GM23338 (cell line): Measurements from ENCODE around the gene INPP5D. TPM values are rescaled to one million over a fixed set of nuclear protein-coding genes. Genes with fewer than 3 reads are reported as not detected.

Source experiments
- ATAC-seq: fragments of 200-7000 bp; cut with Tn5 transposase; 3 replicates; pipeline ENCODE4 v1.9.1; 2020
- DNase-seq: peaks from one replicate; pipeline ENCODE4 v3.0.0-alpha.2; 2015; ENCODE audit warnings: low spot score
- H2AFZ ChIP-seq: fragments of 200-600 bp; sonication (generic); 2 replicates; pipeline ENCODE4 v1.8.0; 2016; ENCODE audit warnings: antibody characterized with exemption, mild to moderate bottlenecking, moderate library complexity
- H3F3A ChIP-seq: fragments of 200-600 bp; sonication (generic); replicated peaks from 2 replicates; pipeline ENCODE4 v1.8.0; 2017; ENCODE audit warnings: antibody characterized with exemption, mixed run types, low read depth
- H3K27ac ChIP-seq: fragments of 200-600 bp; sonication (generic); 2 replicates; pipeline ENCODE4 v1.6.1; 2016; ENCODE audit warnings: low read depth
- H3K27me3 ChIP-seq: fragments of 200-600 bp; sonication (generic); 2 replicates; pipeline ENCODE4 v1.8.0; 2016; ENCODE audit warnings: mild to moderate bottlenecking, mixed run types, moderate library complexity; ENCODE audit not compliant: insufficient read depth
- H3K36me3 ChIP-seq: fragments of 200-600 bp; sonication (generic); 2 replicates; pipeline ENCODE4 v1.8.0; 2016; ENCODE audit warnings: mild to moderate bottlenecking; ENCODE audit not compliant: insufficient read depth
- H3K4me1 ChIP-seq: fragments of 200-600 bp; sonication (generic); 2 replicates; pipeline ENCODE4 v1.8.0; 2016; ENCODE audit warnings: mild to moderate bottlenecking, moderate library complexity; ENCODE audit not compliant: insufficient read depth
- H3K4me2 ChIP-seq: fragments of 200-600 bp; sonication (generic); 2 replicates; pipeline ENCODE4 v1.7.1; 2017; ENCODE audit warnings: mixed run types
- H3K4me3 ChIP-seq: fragments of 200-600 bp; sonication (generic); 2 replicates; pipeline ENCODE4 v1.6.1; 2016; ENCODE audit warnings: mixed run types
- H3K79me2 ChIP-seq: fragments of 200-600 bp; sonication (generic); replicated peaks from 2 replicates; pipeline ENCODE4 v1.8.0; 2017; ENCODE audit warnings: mild to moderate bottlenecking; ENCODE audit not compliant: insufficient read depth
- H3K9me2 ChIP-seq: fragments of 200-600 bp; sonication (generic); 2 replicates; pipeline ENCODE4 v1.8.0; 2017; ENCODE audit not compliant: insufficient read depth
- H4K20me1 ChIP-seq: fragments of 200-600 bp; sonication (generic); replicated peaks from 2 replicates; pipeline ENCODE4 v1.8.0; 2017; ENCODE audit warnings: mild to moderate bottlenecking; ENCODE audit not compliant: insufficient read depth
- H3K27ac Mint-ChIP-seq: 2 replicates; pipeline ENCODE4 v1.8.0; 2020; ENCODE audit warnings: inconsistent platforms, mild to moderate bottlenecking, moderate library complexity, mixed read lengths
- H3K27me3 Mint-ChIP-seq: 3 replicates; pipeline ENCODE4 v1.8.0; 2022; ENCODE audit warnings: low read depth, mild to moderate bottlenecking, moderate library complexity, mixed read lengths, inconsistent platforms; ENCODE audit not compliant: insufficient read depth, poor library complexity
- H3K36me3 Mint-ChIP-seq: 3 replicates; pipeline ENCODE4 v1.8.0; 2021; ENCODE audit warnings: low read depth, mild to moderate bottlenecking, inconsistent platforms, moderate library complexity, mixed read lengths
- H3K4me1 Mint-ChIP-seq: 3 replicates; pipeline ENCODE4 v1.8.0; 2020; ENCODE audit warnings: mild to moderate bottlenecking, inconsistent platforms, mixed read lengths
- H3K4me3 Mint-ChIP-seq: 3 replicates; pipeline ENCODE4 v1.8.0; 2021; ENCODE audit warnings: moderate library complexity, mild to moderate bottlenecking, inconsistent platforms, mixed read lengths
- H3K9me3 Mint-ChIP-seq: 3 replicates; pipeline ENCODE4 v1.8.0; 2020; ENCODE audit warnings: moderate library complexity, mild to moderate bottlenecking, inconsistent platforms, mixed read lengths
- CREB1 ChIP-seq: fragments of 250-450 bp; sonication (Bioruptor Pico); IDR thresholded peaks from 2 replicates; pipeline ENCODE4 v1.5.0; 2020; ENCODE audit warnings: low read depth, mild to moderate bottlenecking, moderate library complexity
- CTCF ChIP-seq, 2 experiments: fragments of 200-600 bp in 1 of 2; sonication (generic) in 1 of 2; conservative IDR thresholded peaks; 2 replicates each; pipeline versions ENCODE4 v1.5.1 to v1.6.1; 2016 to 2017; ENCODE audit warnings: antibody characterized with exemption in 2 of 2, low read depth in 2 of 2, mild to moderate bottlenecking in 2 of 2, moderate library complexity in 1 of 2
- ETS1 ChIP-seq: IDR thresholded peaks from 2 replicates; pipeline ENCODE4 v1.6.1; 2016; ENCODE audit warnings: antibody characterized with exemption
- EZH2 ChIP-seq: fragments of 200-600 bp; sonication (generic); IDR thresholded peaks from one replicate; pipeline ENCODE4 v1.8.0; 2017; ENCODE audit warnings: antibody characterized with exemption, mild to moderate bottlenecking, low read depth; ENCODE audit not compliant: unreplicated experiment
- EZH2phosphoT487 ChIP-seq: fragments of 200-600 bp; sonication (generic); IDR thresholded peaks from one replicate; pipeline ENCODE4 v1.8.1; 2018; ENCODE audit warnings: antibody characterized with exemption; ENCODE audit not compliant: unreplicated experiment
- JUNB ChIP-seq: IDR thresholded peaks from one replicate; pipeline ENCODE4 v1.6.1; 2016; ENCODE audit warnings: antibody characterized with exemption; ENCODE audit not compliant: unreplicated experiment
- NANOG ChIP-seq: IDR thresholded peaks from 2 replicates; pipeline ENCODE4 v1.6.1; 2016; ENCODE audit warnings: antibody characterized with exemption, borderline replicate concordance
- POLR2AphosphoS5 ChIP-seq: IDR thresholded peaks from 2 replicates; pipeline ENCODE4 v1.6.1; 2016; ENCODE audit warnings: antibody characterized with exemption, low read depth
- REST ChIP-seq: IDR thresholded peaks from one replicate; pipeline ENCODE4 v1.6.1; 2018; ENCODE audit warnings: antibody characterized with exemption; ENCODE audit not compliant: unreplicated experiment
- STAT1 ChIP-seq: IDR thresholded peaks from one replicate; pipeline ENCODE4 v1.6.1; 2016; ENCODE audit warnings: antibody characterized with exemption; ENCODE audit not compliant: unreplicated experiment
- ZNF114 ChIP-seq: fragments of 250-450 bp; sonication (Bioruptor Pico); IDR thresholded peaks from 2 replicates; pipeline ENCODE4 v1.5.0; 2020; ENCODE audit warnings: mild to moderate bottlenecking, moderate library complexity
- ZNF331 ChIP-seq: fragments of 250-450 bp; sonication (Bioruptor Pico); IDR thresholded peaks from 2 replicates; pipeline ENCODE4 v1.5.0; 2020; ENCODE audit warnings: low read depth, mild to moderate bottlenecking, moderate library complexity
- ZNF462 ChIP-seq: fragments of 250-450 bp; sonication (Bioruptor Pico); IDR thresholded peaks from 2 replicates; pipeline ENCODE4 v1.5.0; 2020; ENCODE audit warnings: mild to moderate bottlenecking, moderate library complexity
- polyA plus RNA-seq: library from polyadenylated mRNA; unstranded; fragments of >200 nt; fragmentation: Nextera tagmentation; extraction: Ambion mirVana; gene quantifications from 2 replicates; pipeline ENCODE4 v1.2.1, GENCODE V29; 2016
- total RNA-seq: library from RNA; depleted of rRNA; stranded (reverse); fragments of >200 nt; shearing (Covaris generic); gene quantifications from 2 replicates; pipeline ENCODE4 v1.2.3, GENCODE V29; 2014

The INPP5D gene
- total and polyA plus RNA-seq, 2 experiments from 2014 or later = 6.6 to 8.3 TPM

GRCh38 chr2:233085037-233085838 is 25.1 kb downstream of the INPP5D start:
- H3K36me3 ChIP-seq = no peaks in the 10 kb centered on the region
- no peak overlapping the region for H3K27ac ChIP-seq
- H3K79me2 ChIP-seq = no peaks in the 10 kb centered on the region
- Mint-ChIP-seq H3K4me1 (peaks cover 7% of the 10 kb centered on the region), H3K9me3 (no peaks in the 10 kb centered on the region), H3K27me3 (peaks cover 3% of the 10 kb centered on the region), H3K36me3 (no peaks in the 10 kb centered on the region), H3K27ac (no peak overlapping the region), H3K4me3 (no peak overlapping the region)
- TF ChIP-seq ZNF331 (no peak), NANOG (no peak), REST (no peak), CTCF (conservative IDR thresholded peaks at IDR 0.05; ENCODE audit: low read depth in 2 of 2) (no peak), EZH2 (no peak), STAT1 (no peak), POLR2AphosphoS5 (no peak), JUNB (no peak), CREB1 (CRISPR knock-in tag) (no peak), ZNF114 (CRISPR knock-in tag) (no peak), EZH2phosphoT487 (no peak), ZNF462 (no peak), ETS1 (no peak)
- DNase-seq (no peak), ATAC-seq (peak; percentile 54)
- H3K4me3 ChIP-seq = no peak overlapping the region
- 0 out of 2 replicates have a peak overlapping the region, but pooled peaks have one; percentile 28 for H2AFZ ChIP-seq
- H4K20me1 ChIP-seq = no peaks in the 10 kb centered on the region
- no peaks in the 10 kb centered on the region for H3K4me1 ChIP-seq
- H3K9me2 ChIP-seq = no peaks in the 10 kb centered on the region
- no peak overlapping the region for H3K4me2 ChIP-seq
- no peaks in the 10 kb centered on the region for H3K27me3 ChIP-seq
- no peaks in the 10 kb centered on the region for H3F3A ChIP-seq
